A549 (cell line): ENCODE results near the gene MAU2.

ENCODE experiments used
- CEBPB ChIP-seq, 2 experiments: fragments of >200 bp in 1 of 2; sonication (Bioruptor Twin) in 1 of 2; formaldehyde crosslinking in 1 of 2; IDR thresholded peaks; 2 replicates each; pipeline ENCODE4 v1.6.1; 2012 to 2016
- EP300 ChIP-seq, 2 experiments: fragments of >200 bp; sonication (Bioruptor Twin); formaldehyde crosslinking; IDR thresholded peaks; 2 replicates in 1 of 2; 3 replicates in 1 of 2; pipeline ENCODE4 v1.6.1; 2016 to 2017
- JUN ChIP-seq, 2 experiments: fragments of >200 bp; sonication (Bioruptor Twin); formaldehyde crosslinking; IDR thresholded peaks; 2 replicates in 1 of 2; 3 replicates in 1 of 2; pipeline ENCODE4 v1.6.1; 2016 to 2017
- MAZ ChIP-seq: fragments of 150-350 bp; IDR thresholded peaks from 2 replicates; pipeline ENCODE4 v1.6.1; 2014; ENCODE audit warnings: antibody characterized with exemption, low read depth, low read length, borderline replicate concordance
- POLR2A ChIP-seq: IDR thresholded peaks from 2 replicates; pipeline ENCODE4 v1.6.1; 2012; ENCODE audit warnings: mild to moderate bottlenecking, low read length
- RARB ChIP-seq: fragments of 250-450 bp; sonication (Bioruptor Pico); IDR thresholded peaks from 2 replicates; pipeline ENCODE4 v1.8.0; 2021; ENCODE audit warnings: mild to moderate bottlenecking, moderate library complexity
- RCOR1 ChIP-seq: fragments of 150-350 bp; IDR thresholded peaks from 2 replicates; pipeline ENCODE4 v1.6.1; 2014; ENCODE audit warnings: antibody characterized with exemption, low read length, low read depth
- TF ChIP-seq, protein P1 (sequence below): fragments of >200 bp; sonication (Bioruptor Twin); formaldehyde crosslinking; IDR thresholded peaks from 3 replicates; pipeline ENCODE4 v1.5.1; 2016
- TF ChIP-seq, protein P2 (sequence below): fragments of 200-600 bp; sonication (generic); IDR thresholded peaks from 2 replicates; pipeline ENCODE4 v1.6.1; 2016; ENCODE audit warnings: antibody characterized with exemption, mild to moderate bottlenecking, moderate library complexity

DNA sequence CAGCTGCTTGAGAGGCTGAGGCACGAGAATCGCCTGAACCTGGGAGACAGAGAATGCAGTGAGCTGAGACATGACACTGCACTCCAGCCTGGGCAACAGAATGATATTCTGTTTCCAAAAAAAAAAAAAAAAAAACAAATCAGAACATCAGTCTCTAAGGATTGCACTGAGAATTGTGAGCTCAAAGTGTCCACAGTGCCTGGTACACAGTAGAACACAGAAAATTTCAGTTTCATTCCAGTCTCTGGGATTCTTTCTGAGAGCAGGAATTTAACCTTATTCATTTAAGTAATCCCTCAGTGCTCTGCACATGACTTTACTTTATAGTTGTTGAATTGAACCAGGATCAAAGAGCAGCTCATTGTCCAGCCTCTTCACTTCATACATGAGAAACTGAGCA lies 58.9 kb downstream of the MAU2 start:
- TF ChIP-seq, protein P1, sequence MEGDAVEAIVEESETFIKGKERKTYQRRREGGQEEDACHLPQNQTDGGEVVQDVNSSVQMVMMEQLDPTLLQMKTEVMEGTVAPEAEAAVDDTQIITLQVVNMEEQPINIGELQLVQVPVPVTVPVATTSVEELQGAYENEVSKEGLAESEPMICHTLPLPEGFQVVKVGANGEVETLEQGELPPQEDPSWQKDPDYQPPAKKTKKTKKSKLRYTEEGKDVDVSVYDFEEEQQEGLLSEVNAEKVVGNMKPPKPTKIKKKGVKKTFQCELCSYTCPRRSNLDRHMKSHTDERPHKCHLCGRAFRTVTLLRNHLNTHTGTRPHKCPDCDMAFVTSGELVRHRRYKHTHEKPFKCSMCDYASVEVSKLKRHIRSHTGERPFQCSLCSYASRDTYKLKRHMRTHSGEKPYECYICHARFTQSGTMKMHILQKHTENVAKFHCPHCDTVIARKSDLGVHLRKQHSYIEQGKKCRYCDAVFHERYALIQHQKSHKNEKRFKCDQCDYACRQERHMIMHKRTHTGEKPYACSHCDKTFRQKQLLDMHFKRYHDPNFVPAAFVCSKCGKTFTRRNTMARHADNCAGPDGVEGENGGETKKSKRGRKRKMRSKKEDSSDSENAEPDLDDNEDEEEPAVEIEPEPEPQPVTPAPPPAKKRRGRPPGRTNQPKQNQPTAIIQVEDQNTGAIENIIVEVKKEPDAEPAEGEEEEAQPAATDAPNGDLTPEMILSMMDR, result no peak
- TF ChIP-seq, protein P2, sequence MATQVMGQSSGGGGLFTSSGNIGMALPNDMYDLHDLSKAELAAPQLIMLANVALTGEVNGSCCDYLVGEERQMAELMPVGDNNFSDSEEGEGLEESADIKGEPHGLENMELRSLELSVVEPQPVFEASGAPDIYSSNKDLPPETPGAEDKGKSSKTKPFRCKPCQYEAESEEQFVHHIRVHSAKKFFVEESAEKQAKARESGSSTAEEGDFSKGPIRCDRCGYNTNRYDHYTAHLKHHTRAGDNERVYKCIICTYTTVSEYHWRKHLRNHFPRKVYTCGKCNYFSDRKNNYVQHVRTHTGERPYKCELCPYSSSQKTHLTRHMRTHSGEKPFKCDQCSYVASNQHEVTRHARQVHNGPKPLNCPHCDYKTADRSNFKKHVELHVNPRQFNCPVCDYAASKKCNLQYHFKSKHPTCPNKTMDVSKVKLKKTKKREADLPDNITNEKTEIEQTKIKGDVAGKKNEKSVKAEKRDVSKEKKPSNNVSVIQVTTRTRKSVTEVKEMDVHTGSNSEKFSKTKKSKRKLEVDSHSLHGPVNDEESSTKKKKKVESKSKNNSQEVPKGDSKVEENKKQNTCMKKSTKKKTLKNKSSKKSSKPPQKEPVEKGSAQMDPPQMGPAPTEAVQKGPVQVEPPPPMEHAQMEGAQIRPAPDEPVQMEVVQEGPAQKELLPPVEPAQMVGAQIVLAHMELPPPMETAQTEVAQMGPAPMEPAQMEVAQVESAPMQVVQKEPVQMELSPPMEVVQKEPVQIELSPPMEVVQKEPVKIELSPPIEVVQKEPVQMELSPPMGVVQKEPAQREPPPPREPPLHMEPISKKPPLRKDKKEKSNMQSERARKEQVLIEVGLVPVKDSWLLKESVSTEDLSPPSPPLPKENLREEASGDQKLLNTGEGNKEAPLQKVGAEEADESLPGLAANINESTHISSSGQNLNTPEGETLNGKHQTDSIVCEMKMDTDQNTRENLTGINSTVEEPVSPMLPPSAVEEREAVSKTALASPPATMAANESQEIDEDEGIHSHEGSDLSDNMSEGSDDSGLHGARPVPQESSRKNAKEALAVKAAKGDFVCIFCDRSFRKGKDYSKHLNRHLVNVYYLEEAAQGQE, result no peak
- TF ChIP-seq RARB, result no peak
- no peak for TF ChIP-seq JUN (IDR thresholded peaks at IDR 0.05)
- no peak for TF ChIP-seq CEBPB (IDR thresholded peaks at IDR 0.05)
- no peak for TF ChIP-seq POLR2A
- no peak for TF ChIP-seq RCOR1
- TF ChIP-seq EP300 (IDR thresholded peaks at IDR 0.05), result no peak
- TF ChIP-seq MAZ, result no peak
